T-cell (primary cell): Measurements from ENCODE around the gene MBP. TPM values are rescaled to one million over a fixed set of nuclear protein-coding genes. Genes with fewer than 3 reads are reported as not detected.

Experiments used
- ATAC-seq, 4 experiments: fragments of 200-7000 bp in 3 of 4; fragments of 150-1000 bp in 1 of 4; cut with Tn5 transposase; replicated peaks in 1 of 4; 1 replicate in 3 of 4; 2 replicates in 1 of 4; pipeline ENCODE4 v1.10.0; 2021; ENCODE audit warnings: moderate library complexity in 3 of 4, mild to moderate bottlenecking in 2 of 4, moderate number of reproducible peaks in 1 of 4
- CTCF ChIA-PET, 2 donors: fragments of 300-600 bp; sonication (Branson Sonifier 250); formaldehyde crosslinking; loops; one replicate each; lab custom pipeline; 2022; ENCODE audit warnings: antibody characterized with exemption in 2 of 2; lab: Charles Lee
- POLR2A ChIA-PET, 2 donors: fragments of 300-600 bp; sonication (Branson Sonifier 250); formaldehyde crosslinking; loops; one replicate each; lab custom pipeline; 2022; ENCODE audit warnings: antibody characterized with exemption in 2 of 2; lab: Charles Lee
- DNase-seq, 35 experiments: peaks; one replicate each; pipeline versions ENCODE4 v3.0.0 to v3.0.0-alpha.2; 2013 to 2023
- H3K27ac ChIP-seq: one replicate; pipeline ENCODE4 v1.5.1; 2013; ENCODE audit warnings: low read length
- H3K27me3 ChIP-seq, 2 experiments: replicated peaks in 1 of 2; 1 replicate in 1 of 2; 2 replicates in 1 of 2; pipeline versions ENCODE4 v1.6.1 to v1.7.0; 2013; ENCODE audit warnings: low read length in 1 of 2, mixed read lengths in 1 of 2; ENCODE audit not compliant: control insufficient read depth in 2 of 2, insufficient read depth in 2 of 2; ENCODE audit errors: extremely low read depth in 1 of 2
- H3K36me3 ChIP-seq, 2 donors: 1 replicate in 1 of 2; 2 replicates in 1 of 2; pipeline versions ENCODE4 v1.6.1 to v1.7.0; 2013; ENCODE audit warnings: low read length in 1 of 2; ENCODE audit not compliant: control insufficient read depth in 2 of 2, insufficient read depth in 1 of 2; ENCODE audit errors: extremely low read depth in 1 of 2
- H3K4me1 ChIP-seq, 2 experiments: 1 replicate in 1 of 2; 2 replicates in 1 of 2; pipeline versions ENCODE4 v1.6.1 to v1.7.0; 2013; ENCODE audit warnings: low read length in 2 of 2, mixed read lengths in 1 of 2; ENCODE audit not compliant: insufficient read depth in 2 of 2, control insufficient read depth in 1 of 2; ENCODE audit errors: extremely low read depth in 1 of 2
- H3K4me3 ChIP-seq, 2 donors: 1 replicate in 1 of 2; 2 replicates in 1 of 2; pipeline versions ENCODE4 v1.5.1 to v1.7.0; 2013; ENCODE audit warnings: mild to moderate bottlenecking in 2 of 2, low read length in 1 of 2, moderate library complexity in 1 of 2; ENCODE audit not compliant: control insufficient read depth in 1 of 2; ENCODE audit errors: extremely low read depth in 1 of 2
- H3K9me3 ChIP-seq: 2 replicates; pipeline ENCODE4 v1.7.0; 2013
- H3K27ac Mint-ChIP-seq, 2 donors: one replicate each; pipeline ENCODE4 v1.8.0; 2020 to 2021; ENCODE audit warnings: mild to moderate bottlenecking in 2 of 2, mixed read lengths in 2 of 2
- H3K27me3 Mint-ChIP-seq, 2 donors: one replicate each; pipeline ENCODE4 v1.8.0; 2021 to 2022; ENCODE audit warnings: mixed read lengths in 2 of 2
- H3K36me3 Mint-ChIP-seq: one replicate; pipeline ENCODE4 v1.8.0; 2021; ENCODE audit warnings: mixed read lengths
- H3K4me1 Mint-ChIP-seq, 3 donors: one replicate each; pipeline ENCODE4 v1.8.0; 2020 to 2022; ENCODE audit warnings: mixed read lengths in 3 of 3, mild to moderate bottlenecking in 1 of 3
- H3K4me3 Mint-ChIP-seq, 3 donors: one replicate each; pipeline ENCODE4 v1.8.0; 2020 to 2022; ENCODE audit warnings: mild to moderate bottlenecking in 3 of 3, mixed read lengths in 3 of 3, moderate library complexity in 3 of 3
- H3K9me3 Mint-ChIP-seq, 3 donors: one replicate each; pipeline ENCODE4 v1.8.0; 2020 to 2022; ENCODE audit warnings: mixed read lengths in 3 of 3
- WGBS: methylation state at CpG from one replicate; pipeline ENCODE4 v1.1.5; 2013; ENCODE audit warnings: missing lambda C conversion rate; ENCODE audit not compliant: insufficient coverage; 5-methylcytosine and 5-hydroxymethylcytosine counted together
- total RNA-seq, 35 experiments: library from RNA in 6 of 35; stranded (reverse) in 6 of 35; fragments of 120-200 nt in 1 of 35; gene quantifications; one replicate each; pipeline versions ENCODE4 v1.2.1 to v1.2.4 and lab custom pipeline; 2013 to 2026

Gene MBP
- total RNA-seq, 5 donors from 2014 or later (not counting 1 experiment from before 2014, with no cell fraction given) = 114 to 185 (median 152) TPM

GRCh38 chr18:77077401-77077800 lies 55.2 kb downstream of the MBP start:
- WGBS = 95% methylated on average over 4 of the region's 7 CpGs
- no peaks in the 10 kb centered on the region for H3K27me3 Mint-ChIP-seq
- CTCF ChIA-PET = no interaction called here

GRCh38 chr18:77076111-77076510 lies 56.5 kb downstream of the MBP start:
- no peaks in the 10 kb centered on the region for H3K9me3 Mint-ChIP-seq
- 84% methylated on average over 9 of the region's 9 CpGs for WGBS
- ChIA-PET CTCF (no interaction called here), POLR2A (interaction anchor here in 1 of 2 donors (0.7 kb wide), 1 partner anchor 13 kb away, joined by 3 read pairs; no protein-coding TSS in a partner anchor)
- Histone ChIP-seq H3K36me3 (peaks cover 5 to 28% of the 10 kb centered on the region in 2 donors), H3K27ac (no peak overlapping the region), H3K9me3 (no peaks in the 10 kb centered on the region), H3K4me3 (no peak overlapping the region), H3K4me1 (peaks cover 6 to 77% of the 10 kb centered on the region in 2 experiments), H3K27me3 (no peaks in the 10 kb centered on the region)
- H3K4me1 Mint-ChIP-seq = peaks cover 70 to 90% (median 86%) of the 10 kb centered on the region in 3 donors
- H3K27me3 Mint-ChIP-seq = no peaks in the 10 kb centered on the region
- DNase-seq (no peak), ATAC-seq (no peak)
- no peak overlapping the region for H3K4me3 Mint-ChIP-seq
- H3K36me3 Mint-ChIP-seq = peaks cover 38% of the 10 kb centered on the region
- no peak overlapping the region for H3K27ac Mint-ChIP-seq

More at GRCh38 chr18:77077401-77077800, 55.2 kb downstream of the MBP start:
- Mint-ChIP-seq H3K9me3 (no peaks in the 10 kb centered on the region), H3K27ac (peak overlapping the region; percentile 46 to 61), H3K36me3 (peaks cover 29% of the 10 kb centered on the region), H3K4me3 (no peak overlapping the region), H3K4me1 (peaks cover 70 to 89% (median 84%) of the 10 kb centered on the region in 3 donors)
- H3K27ac ChIP-seq = no peak overlapping the region
- H3K9me3 ChIP-seq = no peaks in the 10 kb centered on the region
- DNase-seq (no peak), ATAC-seq (no peak)
- POLR2A ChIA-PET = interaction anchor here in 1 of 2 donors (1.0 kb wide), 1 partner anchor 25 kb away, joined by 4 read pairs; no protein-coding TSS in a partner anchor
- H3K4me1 ChIP-seq = peaks cover 4 to 69% of the 10 kb centered on the region in 2 experiments
- H3K4me3 ChIP-seq = no peak overlapping the region
- peaks cover 5 to 28% of the 10 kb centered on the region in 2 donors for H3K36me3 ChIP-seq
- H3K27me3 ChIP-seq = no peaks in the 10 kb centered on the region

- no peak overlapping the region for H3K4me3 ChIP-seq
- 91% methylated on average over 5 of the region's 7 CpGs for WGBS
- peaks cover 8 to 82% of the 10 kb centered on the region in 2 experiments for H3K4me1 ChIP-seq
- H3K36me3 Mint-ChIP-seq = peaks cover 46% of the 10 kb centered on the region
- H3K36me3 ChIP-seq = peaks cover 5 to 33% of the 10 kb centered on the region in 2 donors
- no peaks in the 10 kb centered on the region for H3K27me3 Mint-ChIP-seq
- no peak for ATAC-seq
- peak overlapping the region in 2 of 3 donors; percentile 18 to 54 for H3K4me3 Mint-ChIP-seq
- H3K27ac Mint-ChIP-seq = peak overlapping the region; percentile 71 to 84
- ChIA-PET POLR2A (interaction anchor here in 1 of 2 donors (1.2 kb wide), 1 partner anchor 11 kb away, joined by 3 read pairs; no protein-coding TSS in a partner anchor), CTCF (interaction anchor here in 1 of 2 donors (1.2 to 2.0 kb wide), 2 partner anchors 9 to 49 kb away, joined by 3 to 4 read pairs; no protein-coding TSS in a partner anchor)
- H3K27ac ChIP-seq = peak overlapping the region; percentile 82
- H3K9me3 Mint-ChIP-seq = no peaks in the 10 kb centered on the region
- H3K9me3 ChIP-seq = no peaks in the 10 kb centered on the region
- no peak for DNase-seq
- peaks cover 72 to 92% (median 89%) of the 10 kb centered on the region in 3 donors for H3K4me1 Mint-ChIP-seq
- H3K27me3 ChIP-seq = no peaks in the 10 kb centered on the region
Observed at GRCh38 chr18:77074431-77074830, 58.2 kb downstream of the MBP start.

- ChIA-PET POLR2A (interaction anchor here in 1 of 2 donors (0.8 to 1.2 kb wide), 2 partner anchors 10 to 59 kb away, joined by 3 read pairs; partner anchors contain the start of gene MBP), CTCF (interaction anchor here in 1 of 2 donors (0.7 to 2.2 kb wide), 8 partner anchors 8 to 67 kb away, joined by 3 to 5 read pairs (median 4); no protein-coding TSS in a partner anchor)
- H3K4me1 Mint-ChIP-seq = peaks cover 80 to 93% (median 89%) of the 10 kb centered on the region in 3 donors
- H3K27ac Mint-ChIP-seq = peak overlapping the region; percentile 71 to 84
- Histone ChIP-seq H3K27me3 (no peaks in the 10 kb centered on the region), H3K36me3 (peaks cover 2 to 27% of the 10 kb centered on the region in 2 donors), H3K9me3 (no peaks in the 10 kb centered on the region), H3K27ac (peak overlapping the region; percentile 82), H3K4me3 (no peak overlapping the region), H3K4me1 (peaks cover 17 to 85% of the 10 kb centered on the region in 2 experiments)
- H3K27me3 Mint-ChIP-seq = no peaks in the 10 kb centered on the region
- DNase-seq (peak in 2 of 35 experiments; percentile 28 to 65), ATAC-seq (peak; percentile 5 to 43 (median 36))
- H3K9me3 Mint-ChIP-seq = no peaks in the 10 kb centered on the region
- WGBS = 80% methylated on average over 1 of the region's 9 CpGs
- H3K4me3 Mint-ChIP-seq = peak overlapping the region; percentile 8 to 54 (median 42)
- peaks cover 45% of the 10 kb centered on the region for H3K36me3 Mint-ChIP-seq
Observed at GRCh38 chr18:77073336-77074093, 59.1 kb downstream of the MBP start.

- Histone ChIP-seq H3K27me3 (no peaks in the 10 kb centered on the region), H3K36me3 (peaks cover 0 to 19% of the 10 kb centered on the region in 2 donors), H3K4me3 (no peak overlapping the region), H3K9me3 (no peaks in the 10 kb centered on the region), H3K27ac (peak overlapping the region; percentile 82), H3K4me1 (peaks cover 22 to 92% of the 10 kb centered on the region in 2 experiments)
- H3K4me1 Mint-ChIP-seq = peaks cover 82 to 94% (median 90%) of the 10 kb centered on the region in 3 donors
- ATAC-seq (no peak), DNase-seq (no peak)
- peak overlapping the region in 2 of 3 donors; percentile 11 to 21 for H3K4me3 Mint-ChIP-seq
- peaks cover 38% of the 10 kb centered on the region for H3K36me3 Mint-ChIP-seq
- ChIA-PET CTCF (interaction anchor here in 1 of 2 donors (1.1 to 2.2 kb wide), 5 partner anchors 10 to 68 kb away, joined by 3 to 6 read pairs (median 5); no protein-coding TSS in a partner anchor), POLR2A (no interaction called here)
- WGBS = 87% methylated on average over 4 of the region's 7 CpGs
- peak overlapping the region; percentile 87 to 100 for H3K27ac Mint-ChIP-seq
- H3K27me3 Mint-ChIP-seq = no peaks in the 10 kb centered on the region
- no peaks in the 10 kb centered on the region for H3K9me3 Mint-ChIP-seq
Observed at GRCh38 chr18:77072566-77072965, 60.0 kb downstream of the MBP start.
